ENCODE results near the gene DKKL1. TPM values are rescaled to one million over a fixed set of nuclear protein-coding genes. Genes with fewer than 3 reads are reported as not detected.

DKKL1 gene
- total RNA-seq, 2 experiments from 2014 or later: not detected

DNA sequence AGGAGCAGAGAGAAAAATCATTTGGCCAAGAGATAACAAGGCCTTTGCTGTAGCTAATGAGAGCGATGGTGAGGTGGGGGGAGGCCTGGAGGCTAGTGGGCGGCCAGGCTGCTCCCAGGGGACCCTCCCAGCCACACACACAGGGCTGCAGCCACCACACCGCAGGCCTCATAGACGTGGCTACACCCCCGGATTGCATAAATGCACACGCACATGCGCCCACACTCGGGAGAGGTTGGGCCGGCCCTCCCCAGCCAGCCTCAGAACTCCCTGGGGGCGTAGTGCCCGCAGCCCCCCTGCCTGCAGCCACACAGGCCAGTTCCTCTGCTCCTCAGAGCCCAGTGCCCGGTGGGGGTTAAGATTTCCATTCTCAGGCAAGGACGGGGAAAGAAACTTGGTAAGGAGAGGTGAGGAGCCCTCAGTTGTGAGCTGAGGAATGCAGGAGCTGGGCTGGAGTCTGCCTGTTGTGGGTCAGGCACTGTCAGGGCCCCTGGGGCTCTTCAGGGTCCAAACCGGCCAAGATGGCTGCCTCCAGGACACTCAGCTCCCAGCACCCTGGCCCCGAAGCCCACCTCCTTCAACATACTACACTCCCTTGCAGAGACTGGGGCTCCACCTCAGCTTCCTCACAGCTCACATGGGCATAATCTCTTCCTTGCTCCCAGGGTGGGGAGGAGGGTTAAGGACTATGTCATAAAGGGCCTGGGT is 51.6 kb downstream of the DKKL1 start:
- no peaks in the 10 kb centered on the region for H3K36me3 Mint-ChIP-seq (ENCODE audit: low read depth)
- no peak for DNase-seq
- H3K4me1 Mint-ChIP-seq: peaks cover 23% of the 10 kb centered on the region
- POLR2A ChIA-PET: no interaction called here
- H3K27me3 Mint-ChIP-seq: peaks cover 37% of the 10 kb centered on the region
- H3K4me3 Mint-ChIP-seq: no peak overlapping the region
- CTCF ChIA-PET: interaction anchor here (0.6 kb wide), 1 partner anchor 28 kb away, joined by 3 read pairs; no protein-coding TSS in a partner anchor
- no peaks in the 10 kb centered on the region for H3K9me3 Mint-ChIP-seq
- no peak overlapping the region for H3K27ac Mint-ChIP-seq

GRCh38 chr19:49415810-49416200 is 52.1 kb downstream of the DKKL1 start:
- ChIA-PET CTCF (no interaction called here), POLR2A (no interaction called here)
- no peaks in the 10 kb centered on the region for H3K9me3 Mint-ChIP-seq
- no peaks in the 10 kb centered on the region for H3K36me3 Mint-ChIP-seq (ENCODE audit: low read depth)
- H3K4me1 Mint-ChIP-seq: peaks cover 23% of the 10 kb centered on the region
- H3K27me3 Mint-ChIP-seq: peaks cover 42% of the 10 kb centered on the region
- no peak overlapping the region for H3K4me3 Mint-ChIP-seq
- H3K27ac Mint-ChIP-seq: no peak overlapping the region
- no peak for DNase-seq

- H3K36me3 Mint-ChIP-seq (ENCODE audit: low read depth): no peaks in the 10 kb centered on the region
- H3K4me3 Mint-ChIP-seq: no peak overlapping the region
- CTCF ChIA-PET: no interaction called here
- H3K27ac Mint-ChIP-seq: no peak overlapping the region
- peaks cover 55% of the 10 kb centered on the region for H3K27me3 Mint-ChIP-seq
- no peaks in the 10 kb centered on the region for H3K9me3 Mint-ChIP-seq
- POLR2A ChIA-PET: interaction anchor here (0.6 to 4.4 kb wide), 4 partner anchors 8 to 53 kb away, joined by 3 to 18 read pairs (median 4); no protein-coding TSS in a partner anchor
- no peak for DNase-seq
- peaks cover 21% of the 10 kb centered on the region for H3K4me1 Mint-ChIP-seq
Measured at GRCh38 chr19:49417088-49417487, 53.4 kb downstream of the DKKL1 start.

- no peak overlapping the region for H3K4me3 Mint-ChIP-seq
- CTCF ChIA-PET: interaction anchor here (0.5 to 1.6 kb wide), 3 partner anchors 7 to 27 kb away, joined by 3 to 6 read pairs (median 4); no protein-coding TSS in a partner anchor
- peaks cover 26% of the 10 kb centered on the region for H3K4me1 Mint-ChIP-seq
- no peak overlapping the region for H3K27ac Mint-ChIP-seq
- H3K36me3 Mint-ChIP-seq (ENCODE audit: low read depth): no peaks in the 10 kb centered on the region
- no peaks in the 10 kb centered on the region for H3K9me3 Mint-ChIP-seq
- peaks cover 65% of the 10 kb centered on the region for H3K27me3 Mint-ChIP-seq
- no peak for DNase-seq
- POLR2A ChIA-PET: interaction anchor here (4.4 kb wide), 1 partner anchor 10 kb away, joined by 18 read pairs; no protein-coding TSS in a partner anchor
Measured at GRCh38 chr19:49418511-49418910, 54.8 kb downstream of the DKKL1 start.

DNA sequence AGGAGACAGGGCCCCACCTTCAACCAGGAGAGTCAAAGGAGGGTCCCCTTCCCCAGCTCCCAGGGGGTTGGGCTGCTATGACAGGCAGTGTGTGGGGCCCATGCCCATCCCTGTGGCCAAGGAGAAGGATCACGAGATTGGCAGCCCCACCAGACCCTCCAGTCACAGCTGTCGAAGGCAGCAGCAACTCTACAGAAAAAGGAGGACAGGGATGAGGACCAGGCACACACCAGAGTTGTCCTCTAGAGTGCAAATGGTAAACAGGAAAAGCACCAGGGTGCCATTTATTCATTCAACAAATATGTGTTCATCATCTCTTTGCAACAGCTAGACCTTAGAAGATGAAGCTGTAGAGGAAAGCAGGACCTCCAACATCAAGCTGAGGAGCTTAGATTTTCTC is 55.5 kb downstream of the DKKL1 start:
- H3K27ac Mint-ChIP-seq: no peak overlapping the region
- H3K4me1 Mint-ChIP-seq: peaks cover 32% of the 10 kb centered on the region
- no peak overlapping the region for H3K4me3 Mint-ChIP-seq
- peaks cover 72% of the 10 kb centered on the region for H3K27me3 Mint-ChIP-seq
- CTCF ChIA-PET: interaction anchor here (0.9 to 1.6 kb wide), 2 partner anchors 8 to 27 kb away, joined by 4 to 6 read pairs; no protein-coding TSS in a partner anchor
- H3K9me3 Mint-ChIP-seq: no peaks in the 10 kb centered on the region
- POLR2A ChIA-PET: interaction anchor here (1.1 to 4.4 kb wide), 2 partner anchors 10 to 69 kb away, joined by 3 to 18 read pairs; partner anchors contain the start of gene RPL13A
- H3K36me3 Mint-ChIP-seq (ENCODE audit: low read depth): no peaks in the 10 kb centered on the region
- no peak for DNase-seq

DNA sequence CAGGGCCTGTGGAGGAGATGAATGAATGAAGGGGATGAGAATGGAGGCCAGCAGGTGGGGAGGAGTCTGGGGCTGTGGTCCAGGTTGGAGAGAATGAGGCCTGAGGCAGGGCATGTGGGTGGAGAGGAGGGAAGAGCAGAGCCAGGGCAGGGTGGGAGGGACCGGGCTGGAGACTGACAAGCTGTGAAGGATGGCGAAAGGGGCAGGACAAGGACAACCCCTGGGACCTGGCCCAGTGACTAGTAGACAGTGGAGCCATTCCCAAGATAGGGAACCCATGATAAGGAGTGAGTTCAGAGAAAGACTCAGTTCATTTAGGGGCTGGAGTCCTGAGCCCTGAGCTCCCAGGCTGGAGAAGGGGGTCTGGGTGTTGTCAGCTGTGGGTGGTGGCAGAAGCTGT is 56.5 kb downstream of the DKKL1 start:
- Mint-ChIP-seq H3K36me3 (ENCODE audit: low read depth) (no peaks in the 10 kb centered on the region), H3K27me3 (peaks cover 80% of the 10 kb centered on the region), H3K4me1 (peaks cover 34% of the 10 kb centered on the region), H3K9me3 (no peaks in the 10 kb centered on the region), H3K4me3 (no peak overlapping the region), H3K27ac (no peak overlapping the region)
- CTCF ChIA-PET: no interaction called here
- POLR2A ChIA-PET: interaction anchor here (1.1 to 4.4 kb wide), 2 partner anchors 11 to 68 kb away, joined by 3 to 18 read pairs; partner anchors contain the start of gene RPL13A
- no peak for DNase-seq

GRCh38 chr19:49421039-49421877 is 57.6 kb downstream of the DKKL1 start:
- Mint-ChIP-seq H3K4me1 (peaks cover 34% of the 10 kb centered on the region), H3K27me3 (peaks cover 87% of the 10 kb centered on the region), H3K27ac (no peak overlapping the region), H3K4me3 (peak overlapping the region; percentile 41), H3K9me3 (no peaks in the 10 kb centered on the region), H3K36me3 (ENCODE audit: low read depth) (no peaks in the 10 kb centered on the region)
- CTCF ChIA-PET: interaction anchor here (1.2 to 1.8 kb wide), 2 partner anchors 9 to 29 kb away, joined by 6 to 11 read pairs; no protein-coding TSS in a partner anchor
- POLR2A ChIA-PET: interaction anchor here (1.4 to 4.4 kb wide), 3 partner anchors 12 to 52 kb away, joined by 4 to 18 read pairs (median 6); no protein-coding TSS in a partner anchor
- DNase-seq: peak; percentile 62

- Mint-ChIP-seq H3K9me3 (no peaks in the 10 kb centered on the region), H3K4me3 (peak overlapping the region; percentile 41), H3K4me1 (peaks cover 38% of the 10 kb centered on the region), H3K27me3 (peaks cover 90% of the 10 kb centered on the region), H3K27ac (no peak overlapping the region), H3K36me3 (ENCODE audit: low read depth) (no peaks in the 10 kb centered on the region)
- DNase-seq: no peak
- ChIA-PET POLR2A (interaction anchor here (1.0 to 1.8 kb wide), 3 partner anchors 12 to 51 kb away, joined by 4 to 6 read pairs (median 4); partner anchors contain the start of gene SLC17A7), CTCF (interaction anchor here (1.0 to 1.8 kb wide), 4 partner anchors 10 to 52 kb away, joined by 3 to 11 read pairs (median 4); no protein-coding TSS in a partner anchor)
Measured at GRCh38 chr19:49421878-49422202, 58.2 kb downstream of the DKKL1 start.

DNA sequence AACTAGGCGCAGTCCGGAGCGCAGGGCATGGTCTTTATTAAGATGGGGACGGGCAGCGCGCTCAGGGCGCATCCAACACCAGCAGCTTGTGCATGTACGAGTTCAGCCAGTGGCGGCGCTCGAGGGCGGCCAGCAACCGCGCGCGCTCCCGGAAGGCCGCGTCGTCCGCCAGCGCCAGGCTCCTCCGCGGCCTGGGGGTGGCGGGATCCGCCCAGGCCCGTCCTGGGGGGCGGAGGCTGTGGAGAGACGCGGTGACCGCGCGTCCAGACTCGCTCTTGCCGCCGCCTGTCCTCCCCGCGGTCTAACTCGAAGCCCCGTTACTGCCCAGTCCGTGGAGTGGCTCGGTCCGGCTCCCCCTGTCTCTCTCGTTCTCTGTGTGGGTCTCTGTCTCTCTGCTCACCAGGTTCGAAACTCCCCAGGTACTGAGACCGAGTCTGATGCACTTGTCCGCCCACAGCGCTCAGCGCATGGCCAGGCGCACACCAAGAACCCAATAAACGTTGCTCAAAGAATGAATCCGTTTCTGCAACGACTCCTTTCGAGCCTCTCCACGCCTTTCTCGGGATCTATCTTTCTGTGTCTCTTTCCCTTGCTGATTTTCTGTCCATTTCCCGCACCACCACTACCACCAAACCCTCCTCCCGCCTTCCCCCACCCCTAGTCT is 58.9 kb downstream of the DKKL1 start:
- peak overlapping the region; percentile 13 for H3K27ac Mint-ChIP-seq
- peaks cover 91% of the 10 kb centered on the region for H3K27me3 Mint-ChIP-seq
- CTCF ChIA-PET: interaction anchor here (1.0 to 1.8 kb wide), 4 partner anchors 11 to 51 kb away, joined by 3 to 11 read pairs (median 4); no protein-coding TSS in a partner anchor
- H3K4me1 Mint-ChIP-seq: peaks cover 44% of the 10 kb centered on the region
- no peaks in the 10 kb centered on the region for H3K36me3 Mint-ChIP-seq (ENCODE audit: low read depth)
- POLR2A ChIA-PET: interaction anchor here (1.0 to 1.8 kb wide), 3 partner anchors 13 to 50 kb away, joined by 4 to 6 read pairs (median 4); partner anchors contain the start of gene SLC17A7
- no peaks in the 10 kb centered on the region for H3K9me3 Mint-ChIP-seq
- peak overlapping the region; percentile 71 for H3K4me3 Mint-ChIP-seq
- peak; percentile 81 for DNase-seq

- POLR2A ChIA-PET: interaction anchor here (1.0 kb wide), 1 partner anchor 76 kb away, joined by 3 read pairs; no protein-coding TSS in a partner anchor
- Mint-ChIP-seq H3K4me3 (peak within 1 kb of the TSS; percentile 71), H3K9me3 (no peaks in the 10 kb centered on the region)
Measured at GRCh38 chr19:49423071-49423984, 59.7 kb downstream of the DKKL1 start, which contains the start of gene PTH2. TSS of gene PTH2 (minus strand) at chr19:49423441. CDS start at chr19:49423339, 102 bp downstream.

GRCh38 chr19:49423985-49424303 is 60.3 kb downstream of the DKKL1 start:
- H3K4me3 Mint-ChIP-seq: peak overlapping the region; percentile 38
- H3K4me1 Mint-ChIP-seq: peaks cover 54% of the 10 kb centered on the region
- no peaks in the 10 kb centered on the region for H3K9me3 Mint-ChIP-seq
- no peak for DNase-seq
- H3K27ac Mint-ChIP-seq: peak overlapping the region; percentile 20
- H3K36me3 Mint-ChIP-seq (ENCODE audit: low read depth): no peaks in the 10 kb centered on the region
- ChIA-PET POLR2A (interaction anchor here (0.6 to 2.6 kb wide), 3 partner anchors 14 to 75 kb away, joined by 3 to 13 read pairs (median 3); no protein-coding TSS in a partner anchor), CTCF (interaction anchor here (0.7 to 1.1 kb wide), 2 partner anchors 11 to 96 kb away, joined by 3 read pairs; no protein-coding TSS in a partner anchor)
- H3K27me3 Mint-ChIP-seq: peaks cover 92% of the 10 kb centered on the region

More at GRCh38 chr19:49423071-49423984, 59.7 kb downstream of the DKKL1 start, which contains the start of gene PTH2:
- DNase-seq: no peak
- peaks cover 51% of the 10 kb centered on the region for H3K4me1 Mint-ChIP-seq
- H3K27ac Mint-ChIP-seq: peak within 1 kb of the TSS; percentile 20
- H3K27me3 Mint-ChIP-seq: peaks cover 91% of the 10 kb centered on the region
- H3K36me3 Mint-ChIP-seq (ENCODE audit: low read depth): no peaks in the 10 kb centered on the region
- CTCF ChIA-PET: interaction anchor here (1.1 kb wide), 1 partner anchor 12 kb away, joined by 3 read pairs; no protein-coding TSS in a partner anchor
